IMR-90 (cell line): ENCODE measurements around the gene UBASH3B. TPM values are rescaled to one million over a fixed set of nuclear protein-coding genes. Genes with fewer than 3 reads are reported as not detected.

Experiments
- ATAC-seq: fragments of 200-7000 bp; cut with Tn5 transposase; 2 replicates; pipeline ENCODE4 v1.9.1; 2020; ENCODE audit warnings: low read depth, mild to moderate bottlenecking, moderate library complexity
- BruUV-seq: library from RNA; stranded (reverse); fragments of 400-500 nt; replicated peaks from 2 replicates; lab custom pipeline; 2021; lab: Mats Ljungman, UMichigan
- CTCF ChIA-PET: fragments of 300-600 bp; formaldehyde crosslinking; extraction: SDS; loops from one replicate; lab custom pipeline; 2021; ENCODE audit warnings: antibody characterized with exemption; lab: Yijun Ruan, JAX
- POLR2A ChIA-PET: fragments of 300-600 bp; sonication (Branson Sonifier 250); formaldehyde crosslinking; loops from one replicate; lab custom pipeline; 2022; ENCODE audit warnings: antibody characterized with exemption; ENCODE audit not compliant: unreplicated experiment; lab: Charles Lee
- DNase-seq: peaks from one replicate; pipeline ENCODE4 v3.0.0; 2013
- H2AFZ ChIP-seq: replicated peaks from 2 replicates; pipeline ENCODE3; 2013; ENCODE audit warnings: low read length, mild to moderate bottlenecking; ENCODE audit not compliant: poor library complexity
- H2AK5ac ChIP-seq: 2 replicates; pipeline ENCODE4 v1.6.1; 2013; ENCODE audit warnings: low read depth, low read length, inconsistent platforms
- H2AK9ac ChIP-seq: replicated peaks from 2 replicates; pipeline ENCODE3; 2013; ENCODE audit warnings: mild to moderate bottlenecking, low read depth, low read length, moderate library complexity; ENCODE audit not compliant: poor library complexity
- H2BK120ac ChIP-seq: 2 replicates; pipeline ENCODE4 v1.6.1; 2013; ENCODE audit warnings: low read depth, low read length, inconsistent platforms
- H2BK15ac ChIP-seq: 3 replicates; pipeline ENCODE4 v1.6.1; 2013; ENCODE audit warnings: low read depth, low read length, inconsistent platforms
- H2BK20ac ChIP-seq: 2 replicates; pipeline ENCODE4 v1.6.1; 2013; ENCODE audit warnings: low read depth, mild to moderate bottlenecking, inconsistent platforms, low read length, moderate library complexity
- H2BK5ac ChIP-seq: 2 replicates; pipeline ENCODE4 v1.6.1; 2013; ENCODE audit warnings: mild to moderate bottlenecking, low read depth, low read length, inconsistent platforms; ENCODE audit not compliant: poor library complexity, severe bottlenecking
- H3K14ac ChIP-seq: replicated peaks from 2 replicates; pipeline ENCODE4 v1.6.1; 2013; ENCODE audit warnings: low read depth, low read length, inconsistent platforms
- H3K18ac ChIP-seq: 2 replicates; pipeline ENCODE4 v1.6.1; 2013; ENCODE audit warnings: low read depth, low read length, control low read depth
- H3K23ac ChIP-seq: 2 replicates; pipeline ENCODE4 v1.6.1; 2013; ENCODE audit warnings: low read depth, low read length, inconsistent platforms
- H3K27ac ChIP-seq: 2 replicates; pipeline ENCODE4 v1.5.1; 2013; ENCODE audit warnings: mild to moderate bottlenecking, control low read depth, low read length; ENCODE audit not compliant: insufficient read depth
- H3K27me3 ChIP-seq: 2 replicates; pipeline ENCODE4 v1.6.1; 2013; ENCODE audit warnings: low read length; ENCODE audit not compliant: control insufficient read depth, insufficient read depth
- H3K36me3 ChIP-seq: 2 replicates; pipeline ENCODE4 v1.6.1; 2013; ENCODE audit warnings: low read length, mixed read lengths; ENCODE audit not compliant: control insufficient read depth, insufficient read depth
- H3K4ac ChIP-seq: 2 replicates; pipeline ENCODE4 v1.6.1; 2013; ENCODE audit warnings: low read depth, low read length, inconsistent platforms
- H3K4me1 ChIP-seq: 2 replicates; pipeline ENCODE4 v1.6.1; 2013; ENCODE audit warnings: low read length, mixed read lengths; ENCODE audit not compliant: control insufficient read depth, insufficient read depth
- H3K4me2 ChIP-seq: 2 replicates; pipeline ENCODE4 v1.6.1; 2013; ENCODE audit warnings: low read depth, mild to moderate bottlenecking, control low read depth, low read length, moderate library complexity
- H3K4me3 ChIP-seq: 2 replicates; pipeline ENCODE4 v1.5.1; 2013; ENCODE audit warnings: low read depth, mild to moderate bottlenecking, control low read depth, low read length, moderate library complexity; ENCODE audit not compliant: insufficient read depth
- H3K56ac ChIP-seq: 2 replicates; pipeline ENCODE4 v1.6.1; 2013; ENCODE audit warnings: low read length, inconsistent platforms; ENCODE audit not compliant: insufficient read depth; ENCODE audit errors: extremely low read depth
- H3K79me1 ChIP-seq, 2 experiments: 2 replicates each; pipeline ENCODE4 v1.6.1; 2013; ENCODE audit warnings: low read length in 2 of 2, inconsistent platforms in 1 of 2, low read depth in 1 of 2
- H3K9ac ChIP-seq: 2 replicates; pipeline ENCODE4 v1.6.1; 2013; ENCODE audit warnings: low read depth, low read length, control low read depth
- H3K9me1 ChIP-seq: 2 replicates; pipeline ENCODE4 v1.6.1; 2013; ENCODE audit warnings: low read length, inconsistent platforms; ENCODE audit not compliant: insufficient read depth
- H3K9me3 ChIP-seq: 2 replicates; pipeline ENCODE4 v1.6.1; 2013; ENCODE audit warnings: low read length; ENCODE audit not compliant: control insufficient read depth, insufficient read depth
- H4K20me1 ChIP-seq: 2 replicates; pipeline ENCODE4 v1.6.1; 2013; ENCODE audit warnings: low read length, inconsistent platforms; ENCODE audit not compliant: insufficient read depth
- H4K5ac ChIP-seq: 2 replicates; pipeline ENCODE4 v1.6.1; 2013; ENCODE audit warnings: mild to moderate bottlenecking, low read depth, low read length, control low read depth
- H4K8ac ChIP-seq, 2 experiments: 2 replicates each; pipeline ENCODE4 v1.6.1; 2013; ENCODE audit warnings: low read depth in 2 of 2, low read length in 2 of 2, control low read depth in 1 of 2, inconsistent platforms in 1 of 2
- H4K91ac ChIP-seq: 2 replicates; pipeline ENCODE4 v1.6.1; 2013; ENCODE audit warnings: low read depth, low read length, inconsistent platforms; ENCODE audit not compliant: insufficient read depth
- BHLHE40 ChIP-seq: fragments of 150-350 bp; IDR thresholded peaks from 2 replicates; pipeline ENCODE4 v1.6.1; 2016; ENCODE audit warnings: mild to moderate bottlenecking, low read depth, low read length
- FOS ChIP-seq: fragments of 150-350 bp; IDR thresholded peaks from 2 replicates; pipeline ENCODE4 v1.6.1; 2016; ENCODE audit warnings: low read depth, low read length
- MAFK ChIP-seq: IDR thresholded peaks from 2 replicates; pipeline ENCODE4 v1.6.1; 2012; ENCODE audit warnings: low read depth, low read length, improper control_type of control experiment
- NFE2L2 ChIP-seq: fragments of 150-350 bp; IDR thresholded peaks from 2 replicates; pipeline ENCODE4 v1.6.1; 2016; ENCODE audit warnings: low read depth, mild to moderate bottlenecking, low read length
- RAD21 ChIP-seq: IDR thresholded peaks from 2 replicates; pipeline ENCODE4 v1.6.1; 2012; ENCODE audit warnings: low read length, improper control_type of control experiment
- SMC3 ChIP-seq: fragments of 150-350 bp; IDR thresholded peaks from 2 replicates; pipeline ENCODE4 v1.6.1; 2016; ENCODE audit warnings: low read depth, mild to moderate bottlenecking, antibody characterized with exemption, low read length, moderate library complexity
- USF2 ChIP-seq: fragments of 150-350 bp; IDR thresholded peaks from 2 replicates; pipeline ENCODE4 v1.6.1; 2017; ENCODE audit warnings: mild to moderate bottlenecking, antibody characterized with exemption, low read length, low read depth
- WGBS, 2 experiments: methylation state at CpG; one replicate each; pipeline versions ENCODE4 v1.1.5 to v1.1.7; 2013; ENCODE audit warnings: missing lambda C conversion rate in 2 of 2; ENCODE audit not compliant: insufficient read length in 1 of 2; ENCODE audit errors: extremely low coverage in 2 of 2; 5-methylcytosine and 5-hydroxymethylcytosine counted together
- dilution Hi-C: fragments of 300-500 bp; cut with HindIII; formaldehyde crosslinking; loops from one replicate; pipeline ENCODE4 v1.14.3; 2018; ENCODE audit warnings: low sequenced_read_pairs; ENCODE audit not compliant: unreplicated experiment
- in situ Hi-C: fragments of 300-500 bp; cut with MboI; formaldehyde crosslinking; loops from 3 replicates; pipeline ENCODE4 v1.14.3; 2019; ENCODE audit warnings: low sequenced_read_pairs, inconsistent platforms, mixed read lengths
- intact Hi-C: fragments of 100-400 bp; cut with micrococcal nuclease; formaldehyde crosslinking; loops from 2 replicates; pipeline ENCODE4 v1.10.0; 2022
- polyA plus RNA-seq, 3 experiments: library from polyadenylated mRNA; depleted of rRNA; stranded (reverse); fragments of >200 nt; gene quantifications; 2 replicates each; pipeline ENCODE4 v1.2.3, GENCODE V29; 2012; ENCODE audit warnings: low replicate concordance in 1 of 3
- total RNA-seq: library from RNA; depleted of rRNA; stranded (reverse); fragments of >200 nt; gene quantifications from 2 replicates; pipeline ENCODE4 v1.2.3, GENCODE V29; 2012

UBASH3B gene
- total and polyA plus RNA-seq, 2 of the 4 experiments (the other 2 are of a cell fraction) = 27.2 to 48.0 TPM

DNA sequence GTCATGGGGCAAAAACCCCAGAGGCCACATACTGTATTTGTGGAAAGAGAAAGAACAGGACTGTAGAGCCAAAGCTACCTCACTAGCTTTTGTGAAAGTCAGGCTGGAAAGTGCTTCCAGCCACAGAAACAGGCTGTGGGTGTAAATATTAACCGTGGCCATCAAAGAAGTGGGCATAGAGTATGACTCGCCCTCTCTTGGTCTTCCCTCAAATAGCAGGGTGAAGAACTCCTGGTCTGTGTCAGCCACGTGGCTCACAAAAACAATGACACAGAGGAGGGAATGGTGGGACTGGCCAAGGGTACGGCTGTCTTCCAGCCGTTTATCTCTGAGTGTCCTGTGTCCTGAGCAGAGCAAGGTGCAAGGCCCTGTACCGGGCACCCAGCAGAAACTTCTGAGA, 37.6 kb upstream of the UBASH3B start:
- no peak overlapping the region for H3K4me3 ChIP-seq
- no peak overlapping the region for H2BK5ac ChIP-seq
- H3K56ac ChIP-seq = no peak overlapping the region
- H3K4ac ChIP-seq = no peak overlapping the region
- in situ Hi-C loops (no loop called here), dilution Hi-C loops (no loop called here), intact Hi-C loops (no loop called here)
- DNase-seq = no peak
- H3K27me3 ChIP-seq = peaks cover 26% of the 10 kb centered on the region
- H2AK9ac ChIP-seq = no peak overlapping the region
- ATAC-seq = no peak
- H2AFZ ChIP-seq = no peak overlapping the region
- H3K14ac ChIP-seq = no peak overlapping the region
- H4K8ac ChIP-seq = no peak overlapping the region
- TF ChIP-seq NFE2L2 (no peak), SMC3 (no peak), MAFK (no peak), FOS (no peak), RAD21 (no peak), USF2 (no peak), BHLHE40 (no peak)
- no peaks in the 10 kb centered on the region for H3K9me1 ChIP-seq
- CTCF ChIA-PET = no interaction called here
- POLR2A ChIA-PET = no interaction called here
- H3K9me3 ChIP-seq = no peaks in the 10 kb centered on the region
- no peak overlapping the region for H2BK20ac ChIP-seq
- no peak overlapping the region for H2AK5ac ChIP-seq
- H3K9ac ChIP-seq = no peak overlapping the region
- no TSS peak for BruUV-seq
- H4K91ac ChIP-seq = no peak overlapping the region
- H4K20me1 ChIP-seq = no peaks in the 10 kb centered on the region
- H3K18ac ChIP-seq = no peak overlapping the region
- H3K4me1 ChIP-seq = no peaks in the 10 kb centered on the region
- no peak overlapping the region for H3K27ac ChIP-seq
- no peak overlapping the region for H2BK15ac ChIP-seq
- H2BK120ac ChIP-seq = no peak overlapping the region
- H3K4me2 ChIP-seq = no peak overlapping the region
- H3K23ac ChIP-seq = no peak overlapping the region
- H3K79me1 ChIP-seq = no peaks in the 10 kb centered on the region
- no peak overlapping the region for H4K5ac ChIP-seq
- 80% methylated on average over 1 of the region's 6 CpGs; no CpG with 5 or more reads in 1 of the 2 experiments for WGBS, 2 experiments
- no peaks in the 10 kb centered on the region for H3K36me3 ChIP-seq
